ENCODE measurements around the gene ATM.

Gene ATM

DNA sequence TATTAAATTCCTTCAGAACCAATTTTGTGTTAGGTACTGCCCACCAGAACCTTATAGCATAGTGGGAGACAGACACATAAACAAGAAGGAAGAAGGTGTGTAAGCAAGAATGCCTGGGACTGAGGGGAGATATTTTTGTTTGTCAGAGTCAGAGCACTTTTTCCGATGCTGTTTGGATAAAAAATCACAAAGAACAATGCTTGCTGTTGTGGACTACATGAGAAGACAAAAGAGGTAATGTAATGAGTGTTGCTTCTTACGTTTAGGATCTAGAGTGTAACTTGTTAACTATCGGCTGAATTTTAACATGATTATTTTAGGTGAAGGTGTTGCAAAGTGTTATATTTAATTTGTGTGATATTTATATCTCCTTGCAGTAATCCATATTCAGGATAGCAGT, 84.9 kb downstream of the ATM start:
- no peaks in the 10 kb centered on the region for H3K4me1 ChIP-seq (ENCODE audit: control insufficient read depth in 1 of 2, insufficient read depth in 1 of 2, low read depth in 1 of 2, low read length in 1 of 2)
- no peak overlapping the region for H3K4me3 ChIP-seq (ENCODE audit: low read depth in 1 of 2, low read length in 1 of 2)
- no peaks in the 10 kb centered on the region for H3K9me3 ChIP-seq
- H3K36me3 ChIP-seq = peaks cover 98% of the 10 kb centered on the region
- TF ChIP-seq, protein P1, sequence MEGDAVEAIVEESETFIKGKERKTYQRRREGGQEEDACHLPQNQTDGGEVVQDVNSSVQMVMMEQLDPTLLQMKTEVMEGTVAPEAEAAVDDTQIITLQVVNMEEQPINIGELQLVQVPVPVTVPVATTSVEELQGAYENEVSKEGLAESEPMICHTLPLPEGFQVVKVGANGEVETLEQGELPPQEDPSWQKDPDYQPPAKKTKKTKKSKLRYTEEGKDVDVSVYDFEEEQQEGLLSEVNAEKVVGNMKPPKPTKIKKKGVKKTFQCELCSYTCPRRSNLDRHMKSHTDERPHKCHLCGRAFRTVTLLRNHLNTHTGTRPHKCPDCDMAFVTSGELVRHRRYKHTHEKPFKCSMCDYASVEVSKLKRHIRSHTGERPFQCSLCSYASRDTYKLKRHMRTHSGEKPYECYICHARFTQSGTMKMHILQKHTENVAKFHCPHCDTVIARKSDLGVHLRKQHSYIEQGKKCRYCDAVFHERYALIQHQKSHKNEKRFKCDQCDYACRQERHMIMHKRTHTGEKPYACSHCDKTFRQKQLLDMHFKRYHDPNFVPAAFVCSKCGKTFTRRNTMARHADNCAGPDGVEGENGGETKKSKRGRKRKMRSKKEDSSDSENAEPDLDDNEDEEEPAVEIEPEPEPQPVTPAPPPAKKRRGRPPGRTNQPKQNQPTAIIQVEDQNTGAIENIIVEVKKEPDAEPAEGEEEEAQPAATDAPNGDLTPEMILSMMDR (IDR thresholded peaks at IDR 0.05) = no peak
- no peaks in the 10 kb centered on the region for H3K27me3 ChIP-seq
- no peak overlapping the region for H3K27ac ChIP-seq

DNA sequence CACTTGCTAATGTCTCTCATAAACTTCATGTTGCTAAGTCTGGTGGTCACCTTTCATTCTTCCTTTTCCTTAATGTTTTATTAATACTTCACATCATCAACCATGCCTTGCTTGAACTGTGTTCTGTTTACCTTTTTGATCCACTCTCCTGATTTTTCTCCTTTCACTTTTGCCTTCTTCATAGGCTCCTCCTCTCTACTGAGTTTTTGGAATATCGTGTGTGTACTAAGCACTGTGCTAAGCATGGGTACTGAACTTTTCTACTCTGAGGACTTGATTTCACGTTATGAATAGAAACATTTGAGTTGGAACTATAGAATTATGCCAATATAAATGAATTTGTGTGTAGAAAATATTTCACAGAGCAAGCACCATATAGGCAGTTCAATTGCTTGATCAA, 90.6 kb downstream of the ATM start:
- no peaks in the 10 kb centered on the region for H3K27me3 ChIP-seq
- peaks cover 95% of the 10 kb centered on the region for H3K36me3 ChIP-seq
- no peak overlapping the region for H3K27ac ChIP-seq
- no peaks in the 10 kb centered on the region for H3K4me1 ChIP-seq (ENCODE audit: control insufficient read depth in 1 of 2, insufficient read depth in 1 of 2, low read depth in 1 of 2, low read length in 1 of 2)
- TF ChIP-seq, protein P1 (IDR thresholded peaks at IDR 0.05) = no peak
- H3K4me3 ChIP-seq (ENCODE audit: low read depth in 1 of 2, low read length in 1 of 2) = no peak overlapping the region
- no peaks in the 10 kb centered on the region for H3K9me3 ChIP-seq

DNA sequence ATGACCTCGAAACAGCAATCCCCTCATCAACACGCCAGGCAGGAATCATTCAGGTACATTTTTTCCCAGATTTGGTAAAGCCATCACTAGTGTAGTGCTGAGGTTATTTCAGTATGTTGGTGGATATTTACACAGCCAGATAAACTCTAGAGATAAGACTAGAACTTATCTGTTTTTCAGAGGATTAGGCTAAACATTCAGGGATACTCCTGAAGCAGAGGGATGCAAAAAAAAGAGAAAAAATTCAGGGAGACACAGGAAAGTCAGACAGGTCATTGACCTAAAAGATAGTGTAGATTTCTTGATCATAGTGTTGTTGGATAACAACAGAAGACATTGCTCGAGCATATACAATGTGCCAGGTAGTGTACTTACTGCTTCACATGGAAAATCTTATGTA, 93.2 kb downstream of the ATM start:
- peaks cover 95% of the 10 kb centered on the region for H3K36me3 ChIP-seq
- H3K4me3 ChIP-seq (ENCODE audit: low read depth in 1 of 2, low read length in 1 of 2) = no peak overlapping the region
- H3K27me3 ChIP-seq = no peaks in the 10 kb centered on the region
- no peaks in the 10 kb centered on the region for H3K4me1 ChIP-seq (ENCODE audit: control insufficient read depth in 1 of 2, insufficient read depth in 1 of 2, low read depth in 1 of 2, low read length in 1 of 2)
- H3K27ac ChIP-seq = no peak overlapping the region
- TF ChIP-seq, protein P1 (IDR thresholded peaks at IDR 0.05) = no peak
- H3K9me3 ChIP-seq = no peaks in the 10 kb centered on the region

DNA sequence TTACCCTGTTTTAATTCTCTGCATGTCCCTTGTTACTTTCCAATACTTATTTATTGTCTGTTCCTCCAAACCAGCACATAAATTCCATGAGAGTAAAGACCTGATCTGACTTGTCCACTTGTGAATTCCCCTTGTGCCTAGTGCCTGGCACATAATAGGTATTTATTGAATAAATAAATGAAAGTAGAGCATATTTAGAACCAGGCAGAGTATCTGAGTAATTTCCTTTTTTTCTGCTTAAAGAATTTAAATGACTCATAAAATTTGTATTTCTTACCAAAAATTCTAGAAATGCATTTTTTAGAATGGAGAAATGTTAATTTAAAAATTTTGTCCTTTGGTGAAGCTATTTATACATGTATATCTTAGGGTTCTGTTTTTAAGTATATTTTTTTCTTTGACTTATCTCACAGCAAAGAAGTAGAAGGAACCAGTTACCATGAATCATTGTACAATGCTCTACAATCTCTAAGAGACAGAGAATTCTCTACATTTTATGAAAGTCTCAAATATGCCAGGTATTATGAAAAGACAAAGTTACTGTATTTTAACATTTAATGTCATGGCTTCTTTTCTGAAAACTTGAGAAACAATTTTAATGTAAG, 96.8 kb downstream of the ATM start:
- no peaks in the 10 kb centered on the region for H3K9me3 ChIP-seq

GRCh38 chr11:108322666-108323065, 99.8 kb downstream of the ATM start:
- Histone ChIP-seq H3K27ac (no peak overlapping the region), H3K4me3 (ENCODE audit: low read depth in 1 of 2, low read length in 1 of 2) (no peak overlapping the region), H3K36me3 (peaks cover 96% of the 10 kb centered on the region), H3K9me3 (no peaks in the 10 kb centered on the region), H3K27me3 (no peaks in the 10 kb centered on the region), H3K4me1 (ENCODE audit: control insufficient read depth in 1 of 2, insufficient read depth in 1 of 2, low read depth in 1 of 2, low read length in 1 of 2) (no peaks in the 10 kb centered on the region)
- TF ChIP-seq, protein P1 (IDR thresholded peaks at IDR 0.05) = no peak

More for the DNA sequence above, 96.8 kb downstream of the ATM start:
- Histone ChIP-seq H3K4me3 (ENCODE audit: low read depth in 1 of 2, low read length in 1 of 2) (no peak overlapping the region), H3K4me1 (ENCODE audit: control insufficient read depth in 1 of 2, insufficient read depth in 1 of 2, low read depth in 1 of 2, low read length in 1 of 2) (no peaks in the 10 kb centered on the region), H3K27ac (no peak overlapping the region), H3K27me3 (no peaks in the 10 kb centered on the region), H3K36me3 (peaks cover 95% of the 10 kb centered on the region)
- TF ChIP-seq, protein P1 (IDR thresholded peaks at IDR 0.05) = no peak
